H9 (cell line): Measurements from ENCODE around the gene CFAP46. TPM values are rescaled to one million over a fixed set of nuclear protein-coding genes. Genes with fewer than 3 reads are reported as not detected.
"Not testable (repeated sequence)": the region's sequence is repeated elsewhere in the genome, so short reads cannot be mapped to it uniquely, and the experiment has no call there.

ENCODE experiments used
- DNase-seq: peaks from one replicate; pipeline ENCODE4 v3.0.0-alpha.2; 2017
- H2AFZ ChIP-seq: one replicate; pipeline ENCODE4 v1.6.1; 2013; ENCODE audit warnings: mild to moderate bottlenecking, low read length, control low read depth, moderate library complexity
- H2AK5ac ChIP-seq: 2 replicates; pipeline ENCODE4 v1.6.1; 2013; ENCODE audit warnings: low read length, control low read depth, mixed read lengths; ENCODE audit not compliant: insufficient read length
- H2BK120ac ChIP-seq: one replicate; pipeline ENCODE4 v1.6.1; 2013; ENCODE audit warnings: low read depth, mild to moderate bottlenecking, low read length, control low read depth, inconsistent platforms; ENCODE audit not compliant: poor library complexity, severe bottlenecking
- H2BK12ac ChIP-seq: 2 replicates; pipeline ENCODE4 v1.6.1; 2013; ENCODE audit warnings: low read length, control low read depth, mixed read lengths, low read depth; ENCODE audit not compliant: insufficient read length
- H2BK15ac ChIP-seq: 2 replicates; pipeline ENCODE4 v1.6.1; 2013; ENCODE audit warnings: low read depth, low read length, control low read depth
- H2BK20ac ChIP-seq: one replicate; pipeline ENCODE4 v1.6.1; 2013; ENCODE audit warnings: low read depth, mild to moderate bottlenecking, low read length, control low read depth, inconsistent platforms; ENCODE audit not compliant: poor library complexity, severe bottlenecking
- H2BK5ac ChIP-seq: 2 replicates; pipeline ENCODE4 v1.6.1; 2013; ENCODE audit warnings: low read length, control low read depth, mixed read lengths; ENCODE audit not compliant: insufficient read length
- H3K14ac ChIP-seq: 2 replicates; pipeline ENCODE4 v1.6.1; 2013; ENCODE audit warnings: low read length, control low read depth; ENCODE audit not compliant: insufficient read depth
- H3K18ac ChIP-seq: 2 replicates; pipeline ENCODE4 v1.6.1; 2013; ENCODE audit warnings: low read depth, mild to moderate bottlenecking, mixed read lengths, low read length, control low read depth; ENCODE audit not compliant: insufficient read length
- H3K23ac ChIP-seq: 2 replicates; pipeline ENCODE4 v1.6.1; 2013; ENCODE audit warnings: low read length, control low read depth, mixed read lengths, low read depth; ENCODE audit not compliant: insufficient read length
- H3K23me2 ChIP-seq: 2 replicates; pipeline ENCODE4 v1.6.1; 2013; ENCODE audit warnings: low read depth, mild to moderate bottlenecking, mixed read lengths, low read length, control low read depth; ENCODE audit not compliant: insufficient read length, poor library complexity, severe bottlenecking
- H3K27ac ChIP-seq: 2 replicates; pipeline ENCODE4 v1.5.1; 2013; ENCODE audit warnings: low read length, control low read depth, mixed read lengths, low read depth; ENCODE audit not compliant: insufficient read length
- H3K27me3 ChIP-seq: 2 replicates; pipeline ENCODE4 v1.6.1; 2013; ENCODE audit warnings: low read length, control low read depth, inconsistent platforms; ENCODE audit not compliant: insufficient read depth
- H3K4ac ChIP-seq: 2 replicates; pipeline ENCODE4 v1.6.1; 2013; ENCODE audit warnings: low read depth, mild to moderate bottlenecking, control low read depth, inconsistent platforms, low read length, moderate library complexity
- H3K4me1 ChIP-seq: 2 replicates; pipeline ENCODE4 v1.6.1; 2013; ENCODE audit warnings: low read length, control low read depth, inconsistent platforms; ENCODE audit not compliant: insufficient read depth
- H3K4me2 ChIP-seq: 2 replicates; pipeline ENCODE4 v1.6.1; 2013; ENCODE audit warnings: low read length, control low read depth, mixed read lengths; ENCODE audit not compliant: insufficient read length, insufficient read depth
- H3K56ac ChIP-seq: 2 replicates; pipeline ENCODE4 v1.6.1; 2013; ENCODE audit warnings: low read depth, mild to moderate bottlenecking, mixed read lengths, low read length, control low read depth; ENCODE audit not compliant: insufficient read length
- H3K79me1 ChIP-seq: 2 replicates; pipeline ENCODE4 v1.6.1; 2013; ENCODE audit warnings: low read depth, mild to moderate bottlenecking, moderate library complexity, low read length, control low read depth, inconsistent platforms; ENCODE audit not compliant: insufficient read depth, poor library complexity, severe bottlenecking
- H3K79me2 ChIP-seq: 2 replicates; pipeline ENCODE4 v1.6.1; 2013; ENCODE audit warnings: low read length, control low read depth, inconsistent platforms; ENCODE audit not compliant: insufficient read depth
- H3K9ac ChIP-seq: 2 replicates; pipeline ENCODE4 v1.6.1; 2013; ENCODE audit warnings: low read length, control low read depth, mixed read lengths; ENCODE audit not compliant: insufficient read length; ENCODE audit errors: extremely low read depth
- H3K9me3 ChIP-seq: one replicate; pipeline ENCODE4 v1.6.1; 2013; ENCODE audit warnings: low read depth, low read length, inconsistent platforms; ENCODE audit not compliant: control insufficient read depth
- H3T11ph ChIP-seq: one replicate; pipeline ENCODE4 v1.6.1; 2013; ENCODE audit warnings: mild to moderate bottlenecking, low read length, control low read depth, inconsistent platforms
- H4K20me1 ChIP-seq: one replicate; pipeline ENCODE4 v1.6.1; 2013; ENCODE audit not compliant: control insufficient read depth, insufficient read length, insufficient read depth
- H4K5ac ChIP-seq: 2 replicates; pipeline ENCODE4 v1.6.1; 2013; ENCODE audit warnings: low read depth, mild to moderate bottlenecking, mixed read lengths, low read length, control low read depth; ENCODE audit not compliant: insufficient read length
- H4K8ac ChIP-seq: replicated peaks from 2 replicates; pipeline ENCODE4 v1.6.1; 2013; ENCODE audit warnings: low read length, control low read depth, mixed read lengths, low read depth; ENCODE audit not compliant: insufficient read length
- H4K91ac ChIP-seq: 2 replicates; pipeline ENCODE4 v1.6.1; 2013; ENCODE audit warnings: low read depth, mild to moderate bottlenecking, moderate library complexity, mixed read lengths, low read length, control low read depth; ENCODE audit not compliant: insufficient read length
- H3K27ac Mint-ChIP-seq, 3 experiments: 2 replicates in 2 of 3; 3 replicates in 1 of 3; pipeline ENCODE4 v1.8.0; 2020 to 2021; ENCODE audit warnings: mixed read lengths in 3 of 3, mild to moderate bottlenecking in 1 of 3, moderate library complexity in 1 of 3
- H3K27me3 Mint-ChIP-seq: 2 replicates; pipeline ENCODE4 v1.8.0; 2021; ENCODE audit warnings: low read depth, mild to moderate bottlenecking, moderate library complexity, mixed read lengths
- H3K36me3 Mint-ChIP-seq, 3 experiments: 2 replicates in 2 of 3; 3 replicates in 1 of 3; pipeline ENCODE4 v1.8.0; 2020 to 2021; ENCODE audit warnings: low read depth in 3 of 3, mixed read lengths in 3 of 3; ENCODE audit not compliant: insufficient read depth in 1 of 3
- H3K4me1 Mint-ChIP-seq, 2 experiments: 2 replicates each; pipeline ENCODE4 v1.8.0; 2020; ENCODE audit warnings: mixed read lengths in 2 of 2
- H3K4me3 Mint-ChIP-seq, 2 experiments: 2 replicates in 1 of 2; 3 replicates in 1 of 2; pipeline ENCODE4 v1.8.0; 2020 to 2021; ENCODE audit warnings: mild to moderate bottlenecking in 2 of 2, mixed read lengths in 2 of 2, moderate library complexity in 1 of 2
- H3K9me3 Mint-ChIP-seq, 2 experiments: 2 replicates in 1 of 2; 3 replicates in 1 of 2; pipeline ENCODE4 v1.8.0; 2020; ENCODE audit warnings: mild to moderate bottlenecking in 2 of 2, mixed read lengths in 2 of 2, moderate library complexity in 1 of 2
- CTCF ChIP-seq: fragments of 200-600 bp; sonication (generic); conservative IDR thresholded peaks from 3 replicates; pipeline ENCODE4 v1.8.0; 2021; ENCODE audit warnings: antibody characterized with exemption, mild to moderate bottlenecking
- WGBS: extraction: QIAGEN DNeasy Blood & Tissue Kit; methylation state at CpG from one replicate; pipeline ENCODE4 v1.1.7; 2013; ENCODE audit warnings: missing lambda C conversion rate, low lambda C conversion rate, mixed read lengths; ENCODE audit not compliant: insufficient read length; ENCODE audit errors: extremely low coverage; 5-methylcytosine and 5-hydroxymethylcytosine counted together
- total RNA-seq: library from RNA; stranded (reverse); gene quantifications from 2 replicates; pipeline ENCODE4 v1.2.1, GENCODE V29; 2021

CFAP46 gene
- total RNA-seq, 1 experiment from 2014 or later = 3.1 TPM

- no peak overlapping the region for H3K9ac ChIP-seq
- no peaks in the 10 kb centered on the region for H3K9me3 ChIP-seq
- H3K23ac ChIP-seq = no peak overlapping the region
- H2BK15ac ChIP-seq = no peak overlapping the region
- H3K23me2 ChIP-seq = no peaks in the 10 kb centered on the region
- no peak for TF ChIP-seq CTCF
- H3K27me3 ChIP-seq = no peaks in the 10 kb centered on the region
- no peak overlapping the region for H3K4ac ChIP-seq
- no peak for DNase-seq
- Mint-ChIP-seq H3K4me3 (no peak overlapping the region), H3K4me1 (no peaks in the 10 kb centered on the region), H3K27me3 (no peaks in the 10 kb centered on the region), H3K9me3 (no peaks in the 10 kb centered on the region), H3K27ac (no peak overlapping the region), H3K36me3 (no peaks in the 10 kb centered on the region; a peak in 1 of 7 replicates)
- no peak overlapping the region for H2BK12ac ChIP-seq
- H4K91ac ChIP-seq = no peak overlapping the region
- H3K4me1 ChIP-seq = no peaks in the 10 kb centered on the region
- no peak overlapping the region for H2BK20ac ChIP-seq
- no peaks in the 10 kb centered on the region for H3K79me1 ChIP-seq
- no peak overlapping the region for H4K8ac ChIP-seq
- H2AK5ac ChIP-seq = no peak overlapping the region
- no peak overlapping the region for H3K18ac ChIP-seq
- no peak overlapping the region for H3K27ac ChIP-seq
- H3T11ph ChIP-seq = no peak overlapping the region
- no CpG with 5 or more reads among the region's 42 CpGs for WGBS
- no peak overlapping the region for H4K5ac ChIP-seq
- no peak overlapping the region for H2BK5ac ChIP-seq
- no peak overlapping the region for H3K4me2 ChIP-seq
- H3K56ac ChIP-seq = no peak overlapping the region
- no peak overlapping the region for H2AFZ ChIP-seq
- no peak overlapping the region; the same call in 1 of the 2 replicates for H3K14ac ChIP-seq
- H2BK120ac ChIP-seq = no peak overlapping the region
- H3K79me2 ChIP-seq = no peaks in the 10 kb centered on the region
- H4K20me1 ChIP-seq = no peaks in the 10 kb centered on the region
Observed at GRCh38 chr10:132924046-132924952, 18.1 kb downstream of the CFAP46 start.

GRCh38 chr10:132923384-132923783 lies 19.0 kb downstream of the CFAP46 start:
- H3K4me1 Mint-ChIP-seq, H2BK12ac ChIP-seq, H3K79me1 ChIP-seq, H2AK5ac ChIP-seq, DNase-seq, H3K27me3 ChIP-seq, H3K9ac ChIP-seq, H3K79me2 ChIP-seq, H3K18ac ChIP-seq, H4K5ac ChIP-seq, H3T11ph ChIP-seq, H2BK15ac ChIP-seq, H3K27me3 Mint-ChIP-seq, H3K9me3 ChIP-seq, H3K4me3 Mint-ChIP-seq, H4K8ac ChIP-seq, H3K36me3 Mint-ChIP-seq, H3K14ac ChIP-seq, H3K27ac ChIP-seq, H3K4me2 ChIP-seq, H4K91ac ChIP-seq, H3K23ac ChIP-seq, H3K9me3 Mint-ChIP-seq, H3K23me2 ChIP-seq, H4K20me1 ChIP-seq, H3K4ac ChIP-seq, H3K4me1 ChIP-seq, H2BK5ac ChIP-seq, H2AFZ ChIP-seq, H3K27ac Mint-ChIP-seq, H2BK120ac ChIP-seq, H3K56ac ChIP-seq, H2BK20ac ChIP-seq: not testable (repeated sequence)
- WGBS = no CpG with 5 or more reads among the region's 7 CpGs
